ENCODE measurements around the gene EFCAB6.

EFCAB6 gene

DNA sequence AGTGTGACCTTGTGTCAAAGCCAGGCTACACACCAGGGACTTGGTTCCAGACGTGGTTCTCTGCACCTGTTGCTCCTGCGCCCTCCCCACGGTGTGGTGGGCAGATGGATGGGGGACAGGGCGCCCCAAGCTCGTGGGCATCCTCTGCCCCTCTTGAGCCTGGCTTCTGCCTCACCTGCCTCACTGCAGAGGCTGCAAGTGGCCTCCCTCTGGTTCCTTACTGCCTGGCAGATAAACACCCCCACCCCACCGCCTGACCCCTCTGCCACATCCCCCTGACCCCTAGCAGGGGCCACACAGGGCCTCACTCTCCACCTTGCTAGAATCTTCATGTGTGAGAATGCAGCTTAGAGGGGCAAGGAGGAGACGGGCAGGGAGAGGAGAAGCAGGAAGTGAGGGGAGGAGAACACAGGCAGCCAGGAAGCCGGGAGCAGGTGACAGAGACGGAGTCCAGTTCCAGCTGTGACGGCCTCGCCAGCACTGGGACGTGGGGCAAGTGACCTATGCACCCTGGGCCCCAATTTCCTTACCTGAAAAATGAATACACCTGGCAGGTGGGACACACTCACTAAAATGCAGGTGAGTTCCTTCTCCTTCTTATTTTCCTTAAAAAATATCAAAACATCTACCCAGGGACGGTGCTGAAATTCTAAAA, 178.3 kb downstream of the EFCAB6 start:
- no peak for DNase-seq

DNA sequence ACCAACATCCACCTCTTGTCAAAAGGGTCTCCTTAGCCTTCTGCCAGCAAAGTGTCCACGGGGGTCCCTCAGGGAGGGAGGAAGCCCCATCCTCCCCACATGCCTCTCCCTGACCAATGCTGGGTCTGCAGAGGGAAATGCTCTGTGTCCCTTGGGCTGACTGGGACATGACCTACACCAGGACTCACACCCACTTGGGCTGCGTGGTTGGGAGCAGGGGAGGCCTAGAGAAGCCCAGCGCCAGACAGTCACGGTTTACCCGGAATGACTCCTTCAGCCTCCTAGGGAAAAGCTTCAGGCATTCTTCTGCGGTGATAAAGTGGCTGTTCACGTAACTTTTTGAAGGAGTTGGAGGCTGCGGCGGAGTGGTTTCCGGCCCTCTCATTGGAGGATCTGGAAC, 180.3 kb downstream of the EFCAB6 start:
- DNase-seq, result no peak

DNA sequence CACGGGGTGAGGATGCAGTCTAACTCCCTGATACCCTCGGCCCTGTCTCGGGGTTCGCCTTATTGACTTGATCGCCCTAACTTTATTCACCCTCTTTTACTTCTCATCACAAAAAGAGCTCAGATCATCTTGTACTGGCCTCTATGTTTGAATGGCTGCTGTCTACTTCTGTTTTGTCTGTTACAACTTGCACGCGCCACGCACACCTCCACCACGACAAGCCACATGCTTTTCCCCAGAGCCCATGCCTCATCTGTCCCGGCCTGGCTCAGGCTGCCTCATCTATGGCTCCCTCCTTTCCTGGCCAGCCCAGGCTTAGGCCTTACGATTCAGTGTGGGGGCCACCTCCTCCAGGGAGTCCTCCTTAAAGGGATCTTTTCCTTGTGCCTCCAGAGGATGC, 180.9 kb downstream of the EFCAB6 start:
- no peak for DNase-seq

- no peak for DNase-seq
Measured at GRCh38 chr22:43630451-43630850, 181.7 kb downstream of the EFCAB6 start.

DNA sequence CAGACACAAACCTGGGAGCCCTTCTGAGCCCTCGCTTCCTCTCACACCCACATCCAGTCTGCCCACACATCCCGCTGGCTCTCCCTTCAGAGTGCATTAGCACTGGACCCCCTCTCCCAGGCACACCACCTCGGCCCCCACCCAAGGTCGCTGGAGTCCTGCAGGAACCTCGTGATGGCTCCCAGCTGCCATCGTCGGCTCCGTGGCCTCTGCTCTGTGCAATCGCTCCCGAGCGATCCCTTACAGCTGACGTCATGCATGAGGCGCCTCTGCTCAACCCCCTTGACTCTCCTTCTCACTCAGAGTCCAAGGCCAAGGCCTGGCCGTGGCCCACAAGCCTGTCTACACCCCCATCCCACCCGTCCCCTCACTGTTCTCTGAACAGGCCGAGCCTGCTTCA, 183.9 kb downstream of the EFCAB6 start:
- DNase-seq, result no peak

DNA sequence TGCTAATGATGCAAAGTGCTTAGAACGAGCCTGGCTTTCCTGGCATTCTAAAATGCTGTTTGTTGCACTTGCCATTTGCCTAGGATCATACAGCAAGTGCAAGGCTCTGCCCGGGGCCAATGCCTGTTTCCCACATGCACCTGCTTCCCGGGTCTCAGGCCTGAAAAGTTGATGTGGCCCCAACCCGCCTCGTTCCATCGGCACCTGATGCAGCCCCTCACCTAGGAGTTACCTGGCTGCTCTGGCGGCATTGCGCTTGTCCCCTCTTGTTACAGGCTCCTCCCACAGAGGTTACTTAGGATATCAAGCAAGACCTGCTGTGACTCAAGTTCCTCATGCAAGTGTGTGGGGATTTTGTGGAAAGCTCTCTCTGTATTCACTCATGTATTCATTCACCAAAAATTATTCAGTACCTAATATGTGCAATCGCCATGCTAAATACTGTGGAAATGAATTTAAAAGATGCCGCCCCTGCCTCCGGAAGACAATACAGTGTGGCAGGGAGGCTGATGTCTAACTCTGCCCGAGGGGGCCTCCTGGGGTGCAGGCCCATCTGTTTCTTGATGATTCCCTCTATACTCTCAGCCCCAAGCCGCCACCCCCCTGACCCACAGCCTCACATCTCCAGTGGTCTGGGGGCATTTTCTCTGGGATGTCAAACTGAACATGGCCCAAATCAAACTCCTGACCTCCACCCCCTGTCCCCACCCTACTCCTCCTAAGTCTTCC, 184.5 kb downstream of the EFCAB6 start:
- no peak for DNase-seq

DNA sequence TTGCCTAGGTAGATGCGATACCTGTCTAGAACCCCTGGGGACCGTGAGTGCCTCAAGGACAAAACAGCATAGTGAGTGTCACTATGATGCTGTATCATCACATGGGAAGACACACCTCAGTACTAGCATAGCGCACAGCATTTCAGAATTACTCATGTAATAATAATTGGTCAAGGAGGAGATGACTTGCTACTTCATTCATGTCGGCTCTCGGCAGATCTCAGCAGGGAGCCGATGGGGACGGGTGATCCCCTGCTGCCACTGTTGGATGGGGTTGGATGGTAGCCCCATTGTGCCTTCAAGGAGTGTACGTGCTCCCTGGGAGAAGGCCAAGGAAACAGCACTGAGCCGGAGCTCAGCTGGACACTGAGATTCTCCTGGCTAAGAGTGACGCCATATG, 186.9 kb downstream of the EFCAB6 start:
- no peak for DNase-seq

GRCh38 chr22:43624144-43624998, 187.7 kb downstream of the EFCAB6 start:
- DNase-seq, result no peak

DNA sequence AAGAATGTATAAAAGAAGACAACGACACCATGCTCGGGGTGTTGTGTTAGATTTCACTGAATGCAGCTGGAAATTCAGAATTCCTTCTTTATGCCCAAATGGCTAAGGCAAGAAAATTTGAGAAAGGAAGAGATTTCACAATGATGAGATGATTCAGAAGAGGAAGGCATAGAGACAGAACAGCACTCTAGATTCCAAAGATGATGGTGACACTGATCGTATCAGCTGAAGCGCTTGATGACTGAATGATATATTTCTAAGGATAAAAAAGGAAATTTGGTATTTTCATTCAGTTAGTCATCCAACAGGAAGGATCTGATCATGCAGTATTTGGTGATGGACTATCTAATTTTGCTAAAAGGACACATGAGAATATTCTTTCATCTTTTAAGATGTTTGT, 189.2 kb downstream of the EFCAB6 start:
- DNase-seq, result no peak

GRCh38 chr22:43620197-43620596, 191.9 kb downstream of the EFCAB6 start:
- DNase-seq, result no peak

GRCh38 chr22:43618517-43618916, 193.6 kb downstream of the EFCAB6 start:
- no peak for DNase-seq

DNA sequence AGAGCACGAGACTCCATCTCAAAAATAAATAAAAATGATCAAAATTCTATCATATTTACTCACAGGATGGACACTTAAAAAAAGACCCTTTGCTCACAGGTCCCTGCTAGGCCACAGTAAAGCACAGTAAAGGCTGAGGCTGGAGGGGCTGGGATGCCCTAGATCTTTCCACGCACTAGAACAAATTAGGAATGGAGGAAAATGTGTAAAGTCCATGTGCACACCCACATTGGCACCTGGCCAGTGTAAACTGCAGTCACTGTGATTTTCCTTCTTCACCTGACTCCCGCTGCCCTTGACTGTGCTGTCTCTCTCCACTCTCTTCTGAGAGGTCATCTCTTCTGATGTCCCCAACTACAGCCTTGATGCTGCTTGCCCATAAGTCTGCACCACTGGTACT, 195.5 kb downstream of the EFCAB6 start:
- DNase-seq, result no peak

DNA sequence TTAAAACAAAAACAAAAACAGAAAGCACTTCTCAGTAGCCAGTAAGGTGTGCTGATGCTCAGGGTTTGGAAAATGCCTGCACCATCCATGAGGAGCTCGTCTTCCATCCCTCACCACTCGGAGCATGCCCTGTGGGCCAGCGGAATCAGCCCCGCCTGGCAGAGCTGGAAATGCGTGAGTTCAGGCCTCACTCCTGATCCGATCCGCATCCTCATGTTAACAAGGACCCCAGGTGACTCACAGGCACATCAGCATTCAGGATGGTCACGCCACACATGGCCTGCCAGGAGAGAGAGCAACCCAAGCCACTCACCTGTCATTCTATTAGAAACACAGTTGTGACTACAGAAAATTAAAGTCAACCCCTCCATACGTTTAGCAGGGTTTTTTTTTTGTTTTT, 211.8 kb downstream of the EFCAB6 start:
- DNase-seq, result no peak

DNA sequence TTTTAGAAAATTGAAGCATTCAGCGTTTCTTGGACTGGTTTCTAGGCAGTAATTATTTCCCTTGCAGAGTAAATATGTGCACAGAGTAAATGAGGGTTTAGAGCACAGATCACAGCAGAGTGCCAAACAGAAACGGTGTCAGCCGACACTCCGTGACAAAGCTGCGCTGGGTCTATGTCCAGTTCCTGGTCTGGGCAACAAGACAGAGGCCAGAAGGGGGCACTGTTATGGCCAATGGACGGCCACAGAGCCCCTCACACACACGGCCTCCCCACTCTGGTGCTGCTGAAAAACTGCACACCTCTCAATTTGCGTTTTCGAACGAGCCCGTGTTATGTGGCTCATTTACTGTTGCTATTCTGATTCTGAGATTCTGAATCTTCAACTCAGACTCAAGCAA, 219.6 kb downstream of the EFCAB6 start:
- DNase-seq, result no peak

GRCh38 chr22:43591380-43591779, 220.7 kb downstream of the EFCAB6 start:
- DNase-seq, result no peak

DNA sequence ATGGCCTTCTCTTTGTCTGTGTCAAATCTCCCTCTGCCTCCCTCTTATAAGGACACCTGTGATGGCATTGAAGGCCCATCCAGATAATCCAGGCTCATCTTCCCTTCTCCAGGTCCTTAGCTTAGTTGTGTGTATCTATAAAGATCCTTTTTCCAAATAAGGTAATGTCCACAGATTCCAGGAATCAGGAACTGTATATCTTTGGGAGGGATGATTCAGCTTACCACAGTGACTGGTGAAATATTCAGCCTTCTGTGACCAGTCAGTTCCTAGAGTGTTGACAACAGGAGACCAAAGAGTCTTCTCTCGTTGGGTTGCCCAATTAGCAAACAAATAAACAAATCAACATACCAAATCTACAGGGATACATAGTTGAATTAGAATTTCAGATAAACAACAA, 224.5 kb downstream of the EFCAB6 start:
- DNase-seq, result no peak

DNA sequence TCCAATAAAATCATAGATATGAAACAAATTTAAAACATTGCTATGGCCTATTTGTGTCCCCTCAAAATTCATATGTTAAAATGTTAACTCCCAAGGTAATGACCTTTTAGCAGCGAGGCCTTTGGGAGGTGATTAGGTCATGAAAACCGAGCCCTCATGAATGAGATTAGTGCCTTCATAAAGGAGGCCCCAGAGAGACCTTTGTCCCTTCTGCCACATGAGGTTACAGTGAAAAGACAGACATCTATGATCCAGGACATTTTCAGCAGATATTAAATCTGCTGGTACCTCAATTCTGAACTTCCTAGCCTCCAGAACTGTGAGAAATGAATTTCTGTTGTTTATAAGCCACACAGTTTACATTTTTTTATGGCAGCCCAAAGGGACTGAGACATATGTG, 228.6 kb downstream of the EFCAB6 start:
- no peak for DNase-seq

DNA sequence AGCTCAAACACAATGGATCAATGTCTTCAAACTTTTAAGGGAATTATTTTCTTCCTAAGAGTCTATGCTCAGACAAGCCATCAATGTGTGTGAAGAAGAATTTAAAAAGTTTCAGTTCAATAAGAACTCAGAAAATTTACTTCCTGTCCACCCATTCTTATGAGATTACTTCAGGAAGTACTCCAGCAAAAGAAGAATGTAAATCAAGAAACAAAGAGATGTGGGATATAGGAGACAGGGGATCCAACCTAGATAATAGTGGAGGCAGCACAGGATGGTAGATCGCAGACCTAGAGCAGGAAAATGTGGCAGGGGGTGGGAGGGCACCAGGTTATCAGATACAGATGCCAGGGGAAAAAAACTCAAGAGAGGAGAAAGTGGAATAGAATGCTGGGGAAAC, 229.7 kb downstream of the EFCAB6 start:
- no peak for DNase-seq

- DNase-seq, result no peak
Measured at GRCh38 chr22:43580271-43580750, 231.8 kb downstream of the EFCAB6 start.

DNA sequence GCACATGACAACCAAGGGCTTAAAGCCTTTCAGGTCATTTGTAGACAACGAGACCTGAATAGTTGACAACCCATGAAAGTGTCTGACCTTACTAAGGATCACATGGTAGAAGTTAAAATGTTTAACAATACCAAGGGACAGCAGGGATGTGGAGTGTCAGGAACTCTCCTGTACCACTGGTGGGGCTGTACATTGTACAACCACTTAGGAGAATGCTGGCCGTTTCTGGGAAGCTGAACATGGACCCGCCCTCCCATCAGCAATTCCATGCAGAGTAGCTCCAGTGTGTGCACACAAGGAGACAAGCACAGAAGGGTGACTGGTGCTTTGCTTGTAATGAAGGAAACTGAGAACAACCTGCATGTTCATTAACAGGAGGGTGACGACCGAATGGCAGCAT, 237.4 kb downstream of the EFCAB6 start:
- DNase-seq, result no peak

GRCh38 chr22:43572710-43573109, 239.4 kb downstream of the EFCAB6 start:
- no peak for DNase-seq

DNA sequence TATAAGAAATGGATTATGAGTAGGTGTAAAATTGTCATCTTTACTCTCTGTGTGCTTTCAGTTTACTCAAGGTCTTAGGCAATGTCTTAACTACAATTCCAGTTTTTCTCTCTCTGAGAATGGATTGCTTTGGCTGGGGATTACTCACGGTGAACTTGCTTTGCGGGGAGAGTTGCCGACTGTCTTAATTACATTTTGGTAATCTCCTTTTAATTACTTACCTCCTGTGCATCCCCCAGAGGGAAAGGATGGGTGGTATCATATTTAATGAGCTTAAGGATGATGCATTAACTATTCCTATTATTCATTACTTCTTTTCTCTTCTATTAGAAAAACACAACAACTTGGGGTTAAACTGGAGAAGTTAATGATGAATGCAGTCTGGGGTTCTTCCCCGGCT, 240.9 kb downstream of the EFCAB6 start:
- no peak for DNase-seq

- no peak for DNase-seq
Measured at GRCh38 chr22:43570531-43571165, 241.5 kb downstream of the EFCAB6 start.
